GM18951 (cell line): ENCODE data around the gene SLX4IP.

Experiments used
- POLR2A ChIP-seq: IDR thresholded peaks from 4 replicates; pipeline ENCODE4 v1.6.1; 2011; ENCODE audit warnings: mild to moderate bottlenecking; ENCODE audit not compliant: insufficient read length, insufficient read depth; ENCODE audit errors: extremely low read depth
- in situ Hi-C: fragments of 300-500 bp; cut with MboI; formaldehyde crosslinking; loops from one replicate; pipeline ENCODE4 v1.12.0; 2022; ENCODE audit warnings: low sequenced_read_pairs, mixed read lengths, inconsistent platforms; ENCODE audit not compliant: unreplicated experiment

The SLX4IP gene

GRCh38 chr20:10646886-10647420 lies 211.8 kb downstream of the SLX4IP start:
- no peak for TF ChIP-seq POLR2A
- in situ Hi-C loops: no loop called here

GRCh38 chr20:10647471-10647870 lies 212.4 kb downstream of the SLX4IP start:
- in situ Hi-C loops: no loop called here
- TF ChIP-seq POLR2A: no peak

GRCh38 chr20:10647909-10648308 lies 212.8 kb downstream of the SLX4IP start:
- TF ChIP-seq POLR2A: no peak
- in situ Hi-C loops: no loop called here

GRCh38 chr20:10648651-10649050 lies 213.5 kb downstream of the SLX4IP start:
- no peak for TF ChIP-seq POLR2A
- in situ Hi-C loops: no loop called here

DNA sequence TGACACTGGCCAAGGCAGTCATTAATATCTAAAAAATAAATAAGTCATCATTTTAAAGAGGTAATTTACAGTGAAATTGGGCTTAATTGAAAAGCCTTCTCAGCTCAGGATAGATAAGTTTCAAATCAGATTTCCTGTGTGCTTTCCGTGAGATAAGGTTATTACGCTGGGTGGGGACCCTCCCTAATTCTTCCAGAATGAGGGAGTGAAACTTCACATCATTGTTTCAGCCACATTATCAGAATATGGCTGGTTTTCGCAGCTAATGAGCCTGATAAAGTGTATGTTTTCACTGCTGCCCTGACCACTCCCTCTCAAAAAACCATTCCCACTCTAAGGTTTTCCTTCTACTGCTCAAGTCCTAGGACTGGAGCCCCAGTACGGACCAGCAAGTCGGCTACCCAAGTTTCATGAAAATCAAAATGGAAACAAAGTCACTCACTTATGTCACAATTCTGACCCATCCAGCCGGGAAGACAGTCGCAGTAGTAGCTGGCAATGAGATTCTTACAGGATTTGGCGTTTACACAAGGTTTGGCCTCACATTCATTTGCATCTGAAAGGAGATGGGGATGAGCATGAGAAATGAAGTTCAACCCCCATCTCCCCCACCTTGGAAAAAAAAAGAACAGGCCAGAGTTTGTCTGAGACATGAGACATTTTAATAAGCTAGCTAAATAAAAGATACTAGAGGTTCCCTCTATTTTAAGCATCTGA lies 214.1 kb downstream of the SLX4IP start:
- in situ Hi-C loops: no loop called here

GRCh38 chr20:10649797-10650160 lies 214.7 kb downstream of the SLX4IP start:
- no peak for TF ChIP-seq POLR2A
- in situ Hi-C loops: no loop called here

More for the DNA sequence above, 214.1 kb downstream of the SLX4IP start:
- TF ChIP-seq POLR2A: no peak

DNA sequence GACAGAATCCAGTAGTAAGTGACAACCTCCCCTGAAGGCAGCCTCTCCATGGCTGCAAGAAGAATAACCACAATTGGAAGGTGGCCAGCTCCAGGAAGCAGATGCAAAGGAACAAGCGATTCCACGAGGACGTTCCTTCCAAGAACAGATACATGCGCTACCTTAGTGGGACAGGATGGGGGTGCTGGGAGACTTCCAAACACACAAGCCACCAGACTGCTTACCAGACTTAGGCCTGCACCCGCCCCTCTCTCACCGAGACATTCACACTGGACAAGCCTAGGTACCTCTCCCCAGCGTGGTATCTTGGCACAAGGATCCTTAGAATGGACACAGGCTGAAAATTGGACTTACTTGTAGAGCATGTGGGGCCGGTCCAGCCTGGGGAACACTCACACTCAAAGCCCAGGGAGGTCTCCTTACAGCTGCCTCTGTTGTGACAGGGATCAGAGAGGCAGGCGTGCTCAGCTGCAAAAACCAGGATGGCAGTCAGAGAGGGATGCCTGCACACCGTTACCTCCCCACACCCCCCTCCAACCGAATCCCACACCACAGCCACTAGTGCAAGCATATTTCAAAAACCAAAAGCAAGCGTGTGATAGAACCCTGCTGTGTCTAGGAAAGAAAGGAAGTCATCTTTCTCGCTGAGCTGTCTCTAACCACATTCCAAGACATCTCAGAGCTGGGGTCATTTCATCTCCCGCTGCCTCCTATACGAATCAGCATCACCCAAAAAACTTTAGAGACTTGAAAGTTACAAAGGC lies 216.3 kb downstream of the SLX4IP start:
- TF ChIP-seq POLR2A: no peak
- in situ Hi-C loops: no loop called here

GRCh38 chr20:10652185-10652584 lies 217.1 kb downstream of the SLX4IP start:
- no peak for TF ChIP-seq POLR2A
- in situ Hi-C loops: no loop called here

DNA sequence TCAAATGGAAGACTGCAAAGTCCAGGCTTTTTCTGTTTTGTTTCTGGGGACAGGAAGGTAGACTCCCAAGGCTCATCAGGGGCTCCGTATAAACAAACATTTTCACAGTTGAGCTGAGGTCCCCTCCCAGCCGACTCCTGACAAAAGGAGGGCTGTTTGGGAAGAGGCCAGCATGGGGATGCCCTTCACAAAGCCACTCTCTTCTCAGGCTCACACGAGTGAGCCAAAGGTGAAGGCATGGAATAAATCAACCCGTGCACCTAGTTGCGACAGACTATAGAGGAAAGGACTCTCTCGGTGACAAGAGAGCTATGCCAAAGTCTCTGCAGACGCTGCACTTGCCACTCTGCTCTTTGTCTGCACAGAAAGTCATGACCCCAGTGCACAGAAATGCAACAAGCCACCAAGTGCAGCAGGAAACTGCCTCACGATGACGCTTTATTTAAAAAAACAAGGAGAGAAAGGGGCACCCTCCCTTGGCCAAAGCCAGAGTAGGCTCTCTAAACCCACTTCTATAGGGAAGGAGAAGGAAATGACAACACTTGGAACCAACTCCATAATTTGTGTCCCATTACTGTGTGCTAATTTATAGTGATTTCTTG lies 217.7 kb downstream of the SLX4IP start:
- no peak for TF ChIP-seq POLR2A
- in situ Hi-C loops: no loop called here

DNA sequence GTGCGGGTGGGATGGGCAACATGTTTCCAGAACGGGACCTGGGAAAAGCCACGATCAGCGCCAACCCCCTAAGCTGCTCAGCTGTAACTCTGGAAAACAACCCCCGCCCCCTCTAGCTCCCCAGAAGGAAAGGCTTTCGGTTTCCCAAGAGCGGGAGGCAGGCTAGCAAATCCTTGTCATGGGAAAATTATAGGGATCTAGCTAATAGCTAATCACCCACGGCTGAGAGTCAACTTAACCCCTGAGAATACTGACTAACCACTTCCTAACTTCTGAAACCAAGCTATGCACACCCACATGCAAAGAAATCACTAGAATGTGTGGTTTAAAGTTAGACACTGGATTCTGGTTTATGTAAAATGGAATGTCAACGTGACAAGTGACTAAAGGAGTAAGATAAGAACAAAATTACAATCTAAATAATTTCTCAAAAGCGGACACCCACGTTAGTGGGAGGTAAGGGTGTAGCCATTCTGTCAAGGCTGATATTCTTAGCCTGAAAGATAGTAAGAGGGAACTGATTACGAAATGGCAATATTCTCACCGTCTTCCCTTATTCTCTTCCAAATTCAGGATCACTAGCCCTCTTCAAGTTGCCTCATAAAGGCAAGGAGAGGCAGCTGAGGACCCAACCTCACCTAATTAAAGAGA lies 218.6 kb downstream of the SLX4IP start:
- in situ Hi-C loops: no loop called here
- TF ChIP-seq POLR2A: no peak

GRCh38 chr20:10654250-10654610 lies 219.1 kb downstream of the SLX4IP start:
- no peak for TF ChIP-seq POLR2A
- in situ Hi-C loops: no loop called here

DNA sequence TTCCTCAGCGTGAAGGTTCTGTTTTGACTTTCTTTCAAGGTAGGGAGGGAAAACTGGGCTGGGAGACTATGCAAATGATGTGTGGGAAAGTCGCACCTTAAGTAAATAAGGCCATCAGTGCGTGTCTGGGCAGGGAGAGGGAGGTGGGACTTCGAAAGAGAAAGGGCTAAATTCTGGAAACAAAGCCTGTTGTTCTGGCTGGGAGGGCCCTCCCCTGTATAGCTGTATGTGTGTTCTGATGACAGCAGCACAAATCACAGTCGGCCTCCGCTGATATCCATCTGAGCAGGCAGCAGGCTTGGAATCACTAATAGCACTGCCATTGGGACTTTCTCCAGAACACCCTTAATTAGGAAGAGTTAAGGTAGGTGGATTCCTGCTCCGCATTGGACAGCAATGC lies 219.5 kb downstream of the SLX4IP start:
- in situ Hi-C loops: no loop called here
- no peak for TF ChIP-seq POLR2A
